Amniotic epithelial cell (primary cell): ENCODE measurements around the gene CHKB.
A peak's percentile ranks its signal among the peaks of the same experiment; 100 is the strongest.

Experiments
- DNase-seq: peaks from one replicate; pipeline ENCODE4 v3.0.0-alpha.2; 2010; ENCODE audit warnings: low read depth

CHKB gene

DNA sequence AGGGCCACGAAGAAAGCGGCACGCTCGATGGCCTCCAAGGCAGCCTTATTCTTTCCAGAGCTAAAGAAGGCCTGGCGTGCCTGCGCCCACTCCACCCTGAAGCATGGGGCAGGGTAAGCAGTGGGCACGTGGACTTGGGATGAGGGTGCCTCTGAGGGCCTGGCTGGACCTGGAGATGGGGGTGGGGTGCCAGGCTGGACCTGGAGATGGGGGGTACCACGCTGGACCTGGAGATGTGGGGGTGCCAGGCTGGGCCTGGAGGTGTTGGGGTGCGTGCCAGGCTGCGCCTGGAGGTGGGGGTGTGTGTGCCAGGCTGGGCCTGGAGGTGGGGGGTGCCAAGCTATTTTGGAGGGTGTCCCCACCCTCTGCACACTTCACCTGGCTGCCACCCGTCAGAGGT is 9.7 kb downstream of the CHKB start:
- DNase-seq = no peak

DNA sequence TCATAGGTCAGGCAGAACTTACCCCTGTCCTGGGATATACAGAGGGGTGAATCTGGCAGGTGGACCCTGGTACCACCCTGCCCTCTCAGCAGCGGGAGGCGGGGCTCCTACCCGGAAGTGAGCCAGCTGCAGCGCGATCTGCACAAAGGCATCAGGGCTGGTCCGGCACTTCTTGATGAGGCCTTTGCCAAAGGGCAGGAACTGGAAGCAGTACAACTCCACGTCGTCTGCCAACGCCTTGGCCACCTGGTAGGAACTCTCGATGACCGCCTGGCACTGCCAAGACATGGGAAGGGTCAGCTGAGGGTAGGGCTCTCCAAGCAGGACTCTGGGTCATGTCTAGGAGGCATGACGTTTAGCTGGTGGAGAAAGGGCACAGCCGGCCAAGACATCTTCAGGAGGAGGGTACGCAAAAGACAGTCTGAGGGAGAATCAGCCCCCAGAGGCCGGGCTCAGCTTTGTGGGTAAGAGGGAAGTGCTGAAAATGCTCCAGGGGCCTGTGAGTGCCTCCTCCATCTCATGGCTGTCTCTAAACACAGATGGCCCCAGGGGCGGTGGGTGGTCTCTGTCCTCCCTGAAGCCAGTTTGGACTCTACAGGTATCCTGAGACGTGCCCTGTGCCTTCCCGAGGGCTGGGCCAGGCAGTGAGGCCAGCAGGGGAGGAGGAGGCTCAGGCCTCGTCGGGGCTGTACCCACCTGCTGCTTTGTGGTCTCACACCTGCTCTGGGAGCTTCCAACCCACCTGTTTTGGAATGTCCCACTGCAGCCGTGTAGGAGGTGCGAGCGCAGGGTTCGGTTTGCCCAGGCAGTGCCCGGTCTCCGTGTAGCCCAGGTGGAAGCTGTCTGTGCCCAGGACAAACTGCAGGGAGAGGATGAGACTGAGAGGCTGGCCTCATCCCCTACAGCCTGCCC is 11.1 kb downstream of the CHKB start:
- no peak for DNase-seq

DNA sequence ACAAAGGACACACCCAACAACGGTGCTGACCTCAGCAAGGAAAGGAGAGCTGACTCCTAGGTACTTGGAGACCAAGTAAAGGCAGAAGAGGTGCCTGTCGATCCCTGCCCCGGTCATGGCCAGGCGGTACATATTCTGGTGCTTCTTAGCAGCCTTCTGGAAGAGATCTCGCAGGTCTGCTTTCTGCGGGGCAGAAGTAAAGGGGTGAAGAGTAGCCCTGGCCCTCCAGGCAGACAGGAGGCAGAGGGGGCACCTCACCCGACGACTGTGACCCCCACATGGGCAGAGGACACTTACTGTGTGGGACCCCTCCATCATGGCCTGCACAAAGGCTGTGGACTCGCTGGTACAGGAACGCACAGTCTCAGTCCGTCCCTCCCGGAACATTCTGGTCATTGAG is 11.8 kb downstream of the CHKB start:
- DNase-seq = no peak

DNA sequence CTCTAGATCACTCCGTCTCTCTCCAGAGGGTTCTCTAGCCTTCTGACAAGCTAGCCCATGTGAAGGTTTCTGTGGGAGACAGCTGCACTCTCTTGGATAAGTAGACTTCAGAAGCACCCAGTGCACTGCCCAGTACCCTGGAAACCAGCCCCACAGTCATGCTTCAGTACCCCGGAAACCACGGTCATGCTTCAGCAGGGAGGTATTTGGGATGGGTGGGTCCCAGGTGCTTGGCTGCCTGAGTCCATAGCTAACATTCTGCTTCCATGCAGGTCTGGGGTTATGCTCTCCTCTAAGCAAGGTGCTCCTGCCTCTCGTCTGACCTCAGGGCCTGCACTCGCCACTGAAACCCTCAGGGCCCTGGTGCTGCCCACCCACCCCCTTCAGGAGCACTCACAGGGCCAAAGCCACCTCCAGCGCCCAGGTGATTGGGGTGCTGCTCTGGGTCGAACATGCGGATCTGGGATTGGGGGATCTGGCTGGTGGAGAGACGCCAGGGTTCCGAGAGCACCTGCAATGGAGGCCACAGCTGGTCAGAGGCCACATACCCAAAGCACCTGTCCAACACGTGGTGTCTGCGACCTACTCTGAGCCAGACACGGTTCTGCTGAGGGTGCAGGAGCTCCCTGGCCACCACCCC is 12.6 kb downstream of the CHKB start:
- no peak for DNase-seq

DNA sequence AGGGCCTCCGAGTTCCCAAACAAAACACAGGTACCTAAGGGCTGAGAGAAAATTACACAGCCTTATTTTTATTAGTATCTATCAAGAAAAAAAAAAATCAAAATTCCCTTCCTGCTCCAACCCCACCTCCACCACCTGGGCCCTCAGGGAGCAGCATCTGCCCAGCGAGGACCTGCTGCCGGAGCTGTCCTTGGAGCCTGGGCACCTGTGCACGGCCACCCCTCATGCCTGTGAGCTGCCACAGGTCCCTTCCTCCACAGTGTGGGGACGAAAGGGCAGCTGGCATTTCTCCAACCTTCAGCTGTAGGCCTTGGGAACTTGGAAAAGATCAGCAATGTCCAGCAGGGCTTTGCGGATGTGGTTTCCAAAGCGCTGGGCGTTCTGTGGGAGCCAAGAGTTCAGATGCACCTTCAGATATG is 13.6 kb downstream of the CHKB start:
- no peak for DNase-seq

DNA sequence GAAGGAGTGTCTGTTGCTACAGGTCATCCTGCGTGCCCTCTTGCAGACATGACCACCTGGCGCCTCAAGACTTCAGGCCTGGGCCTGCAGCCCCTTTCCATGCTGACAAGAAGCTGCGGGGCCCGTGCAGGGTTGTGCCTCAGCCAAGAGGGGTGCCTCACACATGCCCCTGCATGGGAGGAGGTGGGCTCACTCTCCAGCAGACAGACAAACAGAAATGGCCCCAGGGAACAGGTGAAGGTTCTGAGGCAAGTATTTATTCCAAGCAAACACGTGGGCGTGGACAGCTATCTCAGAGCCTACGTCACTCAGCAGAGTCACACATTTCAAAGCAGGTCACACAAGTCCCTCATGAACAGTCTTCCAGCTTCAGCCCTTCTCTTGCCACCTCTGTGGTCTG is 14.0 kb downstream of the CHKB start:
- no peak for DNase-seq

DNA sequence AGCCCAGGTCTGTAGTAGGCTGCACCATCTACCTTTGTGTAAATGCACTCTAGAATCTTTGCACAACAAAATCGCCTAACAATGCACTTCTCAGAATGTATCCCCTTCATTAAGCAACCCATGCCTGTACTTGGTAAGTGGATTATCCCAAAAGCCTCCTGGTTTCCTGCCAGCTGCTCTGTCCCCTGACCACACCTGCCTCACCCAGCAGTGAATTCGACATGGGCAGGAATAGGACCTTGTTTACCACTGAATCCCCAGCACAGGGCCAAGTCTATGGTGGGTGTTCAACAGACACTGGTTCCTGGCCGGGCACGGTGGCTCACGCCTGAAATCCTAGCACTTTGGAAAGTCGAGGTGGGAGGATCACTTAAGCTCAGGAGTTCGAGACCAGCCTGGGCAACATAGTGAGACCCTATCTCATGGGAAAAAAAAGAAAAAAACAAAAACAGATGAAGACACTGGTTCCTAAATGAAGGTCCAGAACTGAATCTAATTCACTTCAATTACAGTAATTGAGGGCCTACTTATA is 14.9 kb downstream of the CHKB start:
- no peak for DNase-seq

DNA sequence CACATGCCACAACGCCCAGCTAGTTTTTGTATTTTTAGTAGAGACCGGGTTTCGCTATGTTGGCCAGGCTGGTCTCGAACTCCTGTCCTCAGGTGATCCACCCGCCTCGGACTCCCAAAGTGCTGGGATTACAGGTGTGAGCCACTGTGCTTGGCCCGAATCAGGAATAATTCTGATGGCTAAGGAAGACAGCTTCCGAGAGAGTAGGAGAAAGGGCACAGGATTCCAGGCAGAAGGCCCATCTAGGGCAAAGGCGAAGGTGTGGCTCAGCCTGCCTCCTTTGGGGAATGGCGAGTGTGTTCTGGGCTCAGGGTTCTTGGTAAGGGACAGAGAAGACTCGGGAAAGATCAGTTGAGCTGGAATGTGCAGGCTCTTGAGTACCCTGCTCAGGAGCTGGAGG is 18.4 kb downstream of the CHKB start:
- no peak for DNase-seq

DNA sequence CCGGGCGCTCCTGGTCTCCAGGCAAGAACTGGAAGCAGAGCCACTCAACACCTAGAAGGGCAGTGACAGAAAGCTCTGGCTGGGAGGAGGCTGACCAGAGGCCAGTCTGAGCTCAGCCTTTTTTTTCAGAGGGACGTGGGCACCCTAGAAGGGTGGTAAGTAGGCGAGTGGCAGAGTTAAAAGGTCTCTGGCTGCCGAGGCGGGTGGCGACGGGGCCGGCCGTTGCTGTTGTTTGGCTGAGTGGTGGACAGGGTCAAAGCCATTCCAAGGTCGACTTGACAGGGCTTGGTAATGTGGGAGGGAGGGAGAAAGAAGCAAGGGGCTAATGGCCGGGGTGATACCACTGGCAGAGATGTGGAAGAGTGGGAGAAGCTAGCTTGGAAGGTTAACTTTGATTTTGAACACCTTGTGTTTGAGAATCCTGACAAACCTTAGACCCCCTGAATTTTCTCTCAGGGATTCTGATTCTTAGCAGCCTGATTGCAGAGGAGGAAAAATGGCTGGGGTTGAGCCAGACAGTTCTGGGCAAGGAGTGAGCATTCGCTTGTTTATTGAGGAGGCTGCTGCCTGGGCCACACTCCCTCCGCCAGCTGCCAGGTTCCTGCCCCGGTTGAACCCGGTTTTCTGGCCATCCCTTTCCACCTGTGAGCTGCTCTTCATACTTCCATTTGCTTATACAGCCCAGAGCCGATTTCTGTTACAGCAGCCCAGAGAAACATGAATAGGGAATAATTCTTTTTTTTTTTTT is 19.1 kb downstream of the CHKB start:
- no peak for DNase-seq

DNA sequence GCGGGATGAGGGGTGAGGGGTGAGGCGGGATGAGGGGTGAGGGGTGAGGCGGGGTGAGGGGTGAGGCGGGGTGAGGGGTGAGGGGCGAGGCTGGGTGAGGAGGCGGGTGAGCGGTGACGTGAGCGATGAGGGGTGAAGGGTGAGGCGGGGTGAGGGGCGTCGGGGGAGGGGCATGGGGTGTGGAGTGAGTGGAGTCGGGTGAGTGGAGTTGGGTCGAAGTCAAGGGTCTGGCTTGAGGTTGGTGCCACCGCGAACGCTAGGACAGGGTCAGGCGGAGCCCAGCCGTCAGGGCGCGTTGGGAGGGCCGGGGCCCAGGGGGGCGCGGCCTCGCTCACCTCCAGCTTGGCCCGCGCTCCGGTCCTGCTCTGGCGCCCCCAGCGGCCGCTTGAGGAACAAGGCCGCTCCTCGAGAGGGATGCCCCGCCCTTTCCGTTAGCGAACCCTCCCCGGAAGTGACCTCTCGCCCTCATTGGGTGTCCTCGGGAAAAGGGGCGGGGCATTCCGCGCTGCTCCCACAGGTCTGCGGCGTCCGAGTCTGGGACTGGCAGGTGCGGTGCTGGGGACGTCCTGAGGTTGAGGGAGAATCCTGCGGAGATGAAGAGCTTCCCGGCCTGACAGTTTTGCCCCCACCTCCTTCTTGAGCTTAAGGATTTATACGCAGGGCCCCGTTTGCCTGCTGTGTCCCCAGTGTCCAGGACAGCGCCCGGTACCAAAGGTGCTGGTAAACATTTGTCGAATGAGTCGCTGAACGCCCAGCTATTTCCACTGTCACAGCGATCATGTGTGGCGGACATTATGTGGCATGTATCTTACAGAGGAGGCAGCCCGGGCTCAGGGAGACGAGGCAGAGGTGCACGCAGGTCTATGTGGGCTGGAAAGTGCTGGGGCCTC is 19.9 kb downstream of the CHKB start, which contains the start of gene SYCE3:
Gene SYCE3, minus strand, starts transcription at position 397 of the 890 bp plus-strand sequence. CDS start 6,514 bp downstream, outside the sequence.
- peak; percentile 78 for DNase-seq

DNA sequence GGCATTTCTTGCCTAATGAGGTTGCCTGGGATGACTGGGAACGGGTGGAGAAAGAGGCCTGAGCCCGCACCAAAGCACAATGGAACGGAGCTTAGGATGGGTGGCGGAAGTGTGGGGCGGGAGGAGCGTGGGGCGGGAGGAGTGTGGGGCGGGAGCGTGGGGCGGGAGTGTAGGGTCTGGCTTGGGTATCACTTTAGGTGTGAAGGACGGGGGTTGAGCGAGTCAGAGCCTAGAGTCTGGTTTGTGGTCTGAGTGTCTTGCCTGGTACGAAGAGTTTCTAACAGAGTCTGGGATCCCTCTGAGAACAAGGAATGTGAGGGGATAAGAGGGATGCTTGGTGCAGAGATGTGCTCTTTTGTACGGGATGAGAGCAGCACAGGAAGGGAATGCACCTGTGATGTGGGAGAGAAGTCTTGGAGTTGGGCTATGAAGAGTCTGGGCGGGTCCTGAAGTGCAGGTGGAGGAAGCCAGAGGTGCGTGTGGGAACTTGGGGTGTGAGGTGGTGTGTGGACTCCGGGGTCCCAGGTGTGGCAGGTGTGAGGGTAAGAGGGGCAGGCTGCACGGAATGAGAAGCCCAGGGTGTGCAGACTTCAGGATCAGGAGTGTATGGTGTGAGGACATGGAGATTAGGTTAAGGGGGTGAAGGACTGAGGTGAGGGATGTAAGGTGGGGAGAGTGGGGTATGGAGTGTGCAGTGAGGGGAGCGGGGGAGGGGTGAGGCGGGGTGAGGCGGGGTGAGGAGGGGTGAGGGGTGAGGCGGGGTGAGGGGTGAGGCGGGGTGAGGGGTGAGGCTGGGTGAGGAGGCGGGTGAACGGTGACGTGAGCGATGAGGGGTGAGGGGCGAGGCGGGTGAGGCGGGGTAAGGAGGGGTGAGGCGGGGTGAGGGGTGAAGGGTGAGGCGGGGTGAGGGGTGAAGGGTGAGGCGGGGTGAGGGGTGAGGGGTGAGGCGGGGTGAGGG is 21.0 kb downstream of the CHKB start:
- no peak for DNase-seq

DNA sequence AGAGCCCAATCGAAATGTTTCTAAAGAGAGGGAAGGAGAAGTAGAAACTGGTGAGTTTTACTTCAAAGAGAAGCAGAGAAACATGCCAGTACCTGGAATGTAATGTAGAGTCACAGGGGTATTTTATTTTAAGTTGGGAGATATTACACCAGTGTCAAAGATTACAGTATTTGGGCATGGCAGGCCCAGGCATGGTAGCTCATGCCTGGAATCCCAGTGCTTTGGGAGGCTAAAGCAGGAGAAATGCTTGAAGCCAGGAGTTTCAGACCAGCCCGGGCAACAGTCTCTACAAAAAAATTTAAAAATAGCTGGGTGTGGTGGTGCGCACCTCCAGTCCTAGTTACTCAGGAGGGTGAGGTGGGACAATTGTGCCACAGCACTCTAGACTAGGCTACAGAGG is 22.6 kb downstream of the CHKB start:
- no peak for DNase-seq

DNA sequence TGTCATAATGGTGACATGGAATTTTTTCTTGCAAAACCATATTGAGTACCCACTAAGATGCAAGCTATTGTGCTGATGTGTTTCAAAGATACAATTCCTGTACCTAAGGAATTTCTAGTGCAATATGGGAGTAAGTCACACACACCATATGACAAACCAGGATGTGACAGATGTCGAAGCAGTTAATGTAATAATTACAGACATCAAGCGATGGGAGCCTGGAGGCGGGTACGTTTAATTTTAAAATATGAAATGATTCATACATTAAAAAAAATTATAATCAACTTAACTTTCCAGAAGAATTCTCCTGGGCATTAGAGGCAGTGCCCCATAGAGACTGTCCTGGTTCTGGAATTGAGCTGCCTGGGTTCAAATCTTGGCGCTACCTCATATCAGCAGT is 25.9 kb downstream of the CHKB start:
- no peak for DNase-seq

DNA sequence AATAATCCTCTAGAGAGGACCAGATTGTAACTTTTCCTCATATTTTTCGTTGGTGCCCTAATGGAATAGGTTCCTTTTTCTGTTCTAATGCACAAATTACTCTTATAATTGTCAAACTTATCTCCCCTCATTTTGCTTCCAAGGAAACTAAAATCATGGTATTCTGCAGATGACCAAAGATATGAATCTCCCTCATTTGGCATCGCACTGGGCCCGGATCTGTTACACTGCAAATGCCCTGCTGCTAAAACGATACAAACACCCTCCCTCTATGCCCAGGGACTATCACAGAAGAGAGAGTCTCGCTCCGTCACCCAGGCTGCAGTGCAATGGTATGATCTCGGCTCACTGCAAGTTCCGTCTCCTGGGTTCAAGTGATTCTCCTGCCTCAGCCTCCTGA is 29.3 kb downstream of the CHKB start:
- DNase-seq = no peak

DNA sequence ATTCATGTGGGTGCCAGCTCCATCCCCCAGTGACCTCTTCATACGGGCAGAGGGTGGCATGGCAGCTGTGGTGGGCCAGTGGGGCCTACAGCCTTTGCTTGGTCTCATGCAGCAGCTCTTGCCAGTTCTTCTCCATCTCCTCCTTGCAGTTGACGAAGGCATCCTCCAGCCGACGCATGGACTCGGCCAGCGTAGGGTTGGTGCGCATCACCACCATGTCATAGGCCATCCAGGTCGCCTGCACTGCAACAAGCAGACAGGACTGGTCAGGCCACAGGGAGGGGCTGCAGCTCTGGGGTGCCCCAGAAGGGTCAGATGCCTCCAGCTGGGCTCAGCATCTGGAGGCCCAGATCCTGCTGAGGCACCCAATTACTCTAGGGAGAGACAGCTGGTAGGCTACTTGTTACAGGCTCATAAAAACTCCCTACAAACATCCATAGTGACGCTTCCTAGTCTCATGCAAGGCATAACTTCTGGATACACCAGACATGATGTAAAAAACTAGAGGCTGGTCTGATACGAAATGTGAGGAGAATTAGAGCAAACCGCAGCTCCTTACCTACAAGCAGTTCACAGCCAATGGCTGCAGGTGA is 31.4 kb downstream of the CHKB start:
- no peak for DNase-seq

DNA sequence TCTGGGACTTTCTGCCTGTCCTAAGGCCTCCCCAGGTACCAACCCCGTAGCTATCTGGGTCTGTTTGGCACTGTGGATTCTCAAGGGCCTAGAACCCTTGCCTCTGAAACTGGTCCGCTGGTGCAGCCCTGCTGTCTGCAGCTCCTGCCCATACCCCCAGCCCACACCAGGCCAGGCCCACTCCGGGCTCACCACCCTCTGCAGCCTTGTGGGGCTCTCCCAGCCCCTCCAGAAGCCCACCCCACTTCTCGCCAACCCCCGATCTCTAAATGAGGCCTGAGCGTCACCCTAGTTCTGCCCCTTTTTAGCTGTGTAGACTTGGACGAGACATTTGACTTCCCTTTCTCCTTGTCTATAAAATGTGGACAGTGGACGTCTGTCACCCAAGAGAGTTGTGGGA is 32.3 kb downstream of the CHKB start:
- DNase-seq = no peak

DNA sequence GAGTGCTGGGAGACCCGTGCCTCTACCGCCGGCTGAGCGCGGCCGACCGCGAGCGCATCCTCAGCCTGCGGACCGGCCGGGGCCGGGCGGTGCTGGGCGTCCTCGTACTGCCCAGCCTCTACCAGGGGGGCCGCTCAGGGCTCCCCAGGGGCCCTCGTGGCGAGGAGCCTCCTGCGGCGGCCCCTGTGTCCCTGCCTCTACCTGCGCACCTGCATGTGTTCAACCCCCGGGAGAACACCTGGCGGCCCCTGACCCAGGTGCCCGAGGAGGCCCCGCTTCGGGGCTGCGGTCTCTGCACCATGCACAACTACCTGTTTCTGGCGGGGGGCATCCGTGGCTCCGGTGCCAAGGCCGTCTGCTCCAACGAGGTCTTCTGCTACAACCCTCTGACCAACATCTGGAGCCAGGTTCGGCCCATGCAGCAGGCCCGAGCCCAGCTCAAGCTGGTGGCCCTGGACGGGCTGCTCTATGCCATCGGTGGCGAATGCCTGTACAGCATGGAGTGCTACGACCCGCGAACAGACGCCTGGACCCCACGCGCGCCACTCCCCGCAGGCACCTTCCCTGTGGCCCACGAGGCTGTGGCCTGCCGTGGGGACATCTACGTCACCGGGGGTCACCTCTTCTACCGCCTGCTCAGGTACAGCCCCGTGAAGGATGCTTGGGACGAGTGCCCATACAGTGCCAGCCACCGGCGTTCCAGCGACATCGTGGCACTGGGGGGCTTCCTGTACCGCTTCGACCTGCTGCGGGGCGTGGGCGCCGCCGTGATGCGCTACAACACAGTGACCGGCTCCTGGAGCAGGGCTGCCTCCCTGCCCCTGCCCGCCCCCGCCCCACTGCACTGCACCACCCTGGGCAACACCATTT is 33.5 kb downstream of the CHKB start:
- DNase-seq = no peak

DNA sequence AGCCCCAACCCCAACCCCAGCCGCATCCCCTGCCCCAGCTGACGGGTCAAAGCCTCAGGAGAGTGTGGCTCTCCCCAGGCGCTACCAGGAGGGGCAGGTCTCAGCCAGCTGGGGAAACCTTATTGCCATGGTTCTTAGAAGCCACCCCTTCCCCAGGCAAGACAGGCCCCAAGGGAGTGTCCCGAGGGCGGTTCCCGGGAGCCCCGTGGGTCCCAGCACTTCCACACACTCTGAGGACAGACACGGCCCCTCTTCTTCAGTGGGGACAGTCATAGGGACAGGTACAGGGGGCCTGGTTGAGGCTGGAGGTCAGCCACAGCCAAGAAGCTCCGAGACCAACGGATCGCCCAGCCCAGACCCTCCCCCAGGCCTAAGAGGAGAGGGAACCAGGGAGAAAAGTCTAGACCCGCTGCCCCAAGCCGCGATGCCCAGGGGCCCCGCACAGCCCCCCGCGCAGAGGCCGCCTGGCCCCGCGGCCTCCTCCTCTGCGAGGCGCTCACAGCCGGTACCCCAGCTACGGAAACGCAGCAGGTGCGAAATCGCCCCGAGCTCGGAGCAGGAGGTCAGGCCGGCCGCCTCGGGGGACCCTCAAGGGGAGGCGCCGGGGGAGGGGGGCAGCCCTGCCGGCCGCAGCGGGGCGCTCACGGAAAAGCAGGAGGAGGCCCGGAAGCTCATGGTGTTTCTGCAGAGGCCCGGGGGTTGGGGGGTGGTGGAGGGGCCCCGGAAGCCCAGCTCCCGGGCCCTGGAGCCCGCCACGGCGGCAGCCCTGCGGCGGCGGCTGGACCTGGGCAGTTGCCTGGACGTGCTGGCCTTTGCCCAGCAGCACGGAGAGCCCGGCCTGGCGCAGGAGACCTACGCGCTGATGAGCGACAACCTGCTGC is 34.4 kb downstream of the CHKB start:
- DNase-seq = no peak
